ENCODE data around the gene RNPEP.

- no peak for TF ChIP-seq EZH2 (IDR thresholded peaks at IDR 0.05; ENCODE audit: low read depth, unreplicated experiment)
- no peak for TF ChIP-seq EZH2phosphoT487 (IDR thresholded peaks at IDR 0.05; ENCODE audit: unreplicated experiment)
- TF ChIP-seq, protein P1, sequence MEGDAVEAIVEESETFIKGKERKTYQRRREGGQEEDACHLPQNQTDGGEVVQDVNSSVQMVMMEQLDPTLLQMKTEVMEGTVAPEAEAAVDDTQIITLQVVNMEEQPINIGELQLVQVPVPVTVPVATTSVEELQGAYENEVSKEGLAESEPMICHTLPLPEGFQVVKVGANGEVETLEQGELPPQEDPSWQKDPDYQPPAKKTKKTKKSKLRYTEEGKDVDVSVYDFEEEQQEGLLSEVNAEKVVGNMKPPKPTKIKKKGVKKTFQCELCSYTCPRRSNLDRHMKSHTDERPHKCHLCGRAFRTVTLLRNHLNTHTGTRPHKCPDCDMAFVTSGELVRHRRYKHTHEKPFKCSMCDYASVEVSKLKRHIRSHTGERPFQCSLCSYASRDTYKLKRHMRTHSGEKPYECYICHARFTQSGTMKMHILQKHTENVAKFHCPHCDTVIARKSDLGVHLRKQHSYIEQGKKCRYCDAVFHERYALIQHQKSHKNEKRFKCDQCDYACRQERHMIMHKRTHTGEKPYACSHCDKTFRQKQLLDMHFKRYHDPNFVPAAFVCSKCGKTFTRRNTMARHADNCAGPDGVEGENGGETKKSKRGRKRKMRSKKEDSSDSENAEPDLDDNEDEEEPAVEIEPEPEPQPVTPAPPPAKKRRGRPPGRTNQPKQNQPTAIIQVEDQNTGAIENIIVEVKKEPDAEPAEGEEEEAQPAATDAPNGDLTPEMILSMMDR (conservative IDR thresholded peaks at IDR 0.05; ENCODE audit: low read depth in 2 of 2): no peak
- no peak for TF ChIP-seq ETS1 (IDR thresholded peaks at IDR 0.05)
- TF ChIP-seq POLR2AphosphoS5 (IDR thresholded peaks at IDR 0.05; ENCODE audit: low read depth): no peak
- no peak for TF ChIP-seq REST (IDR thresholded peaks at IDR 0.05; ENCODE audit: unreplicated experiment)
- TF ChIP-seq NANOG (IDR thresholded peaks at IDR 0.05; ENCODE audit: borderline replicate concordance): no peak
Observed at GRCh38 chr1:201944002-201944401, 38.4 kb upstream of the RNPEP start.

Measured in GM23338 (cell line).